Adrenal gland (tissue), 5 donors: ENCODE data around the gene TPO.

Experiments used
- POLR2A ChIP-seq, 2 donors: fragments of 450-650 bp; IDR thresholded peaks; one replicate each; pipeline ENCODE4 v1.6.1; 2017; ENCODE audit warnings: antibody characterized with exemption in 2 of 2, mild to moderate bottlenecking in 2 of 2, moderate library complexity in 1 of 2
- TF ChIP-seq, protein P1 (sequence below), 6 experiments: fragments of 450-650 bp in 4 of 6; fragments of 200-600 bp in 2 of 6; sonication (generic) in 1 of 6; IDR thresholded peaks; 1 replicate in 5 of 6; 2 replicates in 1 of 6; pipeline versions ENCODE4 v1.5.1 to v1.8.0; 2016 to 2021; ENCODE audit warnings: antibody characterized with exemption in 6 of 6, mild to moderate bottlenecking in 2 of 6, moderate library complexity in 1 of 6
- donor health status: DM: no; HTN: no; CAD: no.

- no peak for TF ChIP-seq POLR2A (IDR thresholded peaks at IDR 0.05)
- TF ChIP-seq, protein P1, sequence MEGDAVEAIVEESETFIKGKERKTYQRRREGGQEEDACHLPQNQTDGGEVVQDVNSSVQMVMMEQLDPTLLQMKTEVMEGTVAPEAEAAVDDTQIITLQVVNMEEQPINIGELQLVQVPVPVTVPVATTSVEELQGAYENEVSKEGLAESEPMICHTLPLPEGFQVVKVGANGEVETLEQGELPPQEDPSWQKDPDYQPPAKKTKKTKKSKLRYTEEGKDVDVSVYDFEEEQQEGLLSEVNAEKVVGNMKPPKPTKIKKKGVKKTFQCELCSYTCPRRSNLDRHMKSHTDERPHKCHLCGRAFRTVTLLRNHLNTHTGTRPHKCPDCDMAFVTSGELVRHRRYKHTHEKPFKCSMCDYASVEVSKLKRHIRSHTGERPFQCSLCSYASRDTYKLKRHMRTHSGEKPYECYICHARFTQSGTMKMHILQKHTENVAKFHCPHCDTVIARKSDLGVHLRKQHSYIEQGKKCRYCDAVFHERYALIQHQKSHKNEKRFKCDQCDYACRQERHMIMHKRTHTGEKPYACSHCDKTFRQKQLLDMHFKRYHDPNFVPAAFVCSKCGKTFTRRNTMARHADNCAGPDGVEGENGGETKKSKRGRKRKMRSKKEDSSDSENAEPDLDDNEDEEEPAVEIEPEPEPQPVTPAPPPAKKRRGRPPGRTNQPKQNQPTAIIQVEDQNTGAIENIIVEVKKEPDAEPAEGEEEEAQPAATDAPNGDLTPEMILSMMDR (IDR thresholded peaks at IDR 0.05), result no peak
Observed at GRCh38 chr2:1516798-1517060, 103.5 kb downstream of the TPO start.
